Stimulated activated CD8-positive, alpha-beta memory T cell treated with anti-CD3 and anti-CD28 coated beads, Interleukin-4, amount 100 ng/mL, for 48 hours (primary cell): ENCODE measurements around the gene GAA.
"Not testable (repeated sequence)": the region's sequence is repeated elsewhere in the genome, so short reads cannot be mapped to it uniquely, and the experiment has no call there.

Source experiments
- DNase-seq: peaks from one replicate; pipeline ENCODE4 v3.0.0-alpha.2; 2020

GAA gene

DNA sequence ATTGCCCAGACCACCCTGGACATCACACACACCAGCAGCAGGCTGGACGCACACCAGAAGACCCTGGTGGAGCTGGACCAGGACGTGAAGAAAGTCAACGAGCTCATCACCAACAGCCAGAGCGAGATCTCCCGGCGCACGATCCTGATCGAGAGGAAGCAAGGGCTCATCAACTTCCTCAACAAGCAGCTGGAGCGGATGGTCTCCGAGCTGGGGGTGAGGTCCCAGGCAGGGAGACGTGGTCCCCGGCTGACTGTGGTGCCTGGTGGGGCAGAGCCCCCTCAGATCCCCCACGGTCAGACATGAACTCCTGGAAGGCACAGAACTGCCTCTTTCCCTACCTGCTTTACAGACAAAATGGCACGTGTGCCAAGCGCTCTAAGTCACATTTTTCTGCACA lies 16.6 kb upstream of the GAA start:
- no peak for DNase-seq

DNA sequence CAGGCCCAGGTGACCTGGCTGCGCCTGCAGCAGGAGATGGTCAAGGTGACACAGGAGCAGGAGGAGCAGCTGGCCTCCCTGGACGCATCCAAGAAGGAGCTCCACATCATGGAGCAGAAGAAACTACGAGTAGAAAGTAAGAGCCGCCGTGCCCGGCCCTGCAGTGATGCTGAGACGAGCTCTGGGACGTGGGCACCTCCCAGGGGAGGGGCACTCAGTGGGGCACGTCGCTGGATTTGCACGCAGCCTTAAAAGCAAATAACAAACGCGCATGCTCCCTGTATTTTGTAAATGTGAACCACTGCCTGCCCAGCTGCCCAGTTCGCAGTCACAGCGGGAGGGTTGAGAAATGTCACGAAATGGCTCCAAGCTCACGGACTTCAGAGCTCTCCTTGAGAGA lies 15.3 kb upstream of the GAA start:
- no peak for DNase-seq

DNA sequence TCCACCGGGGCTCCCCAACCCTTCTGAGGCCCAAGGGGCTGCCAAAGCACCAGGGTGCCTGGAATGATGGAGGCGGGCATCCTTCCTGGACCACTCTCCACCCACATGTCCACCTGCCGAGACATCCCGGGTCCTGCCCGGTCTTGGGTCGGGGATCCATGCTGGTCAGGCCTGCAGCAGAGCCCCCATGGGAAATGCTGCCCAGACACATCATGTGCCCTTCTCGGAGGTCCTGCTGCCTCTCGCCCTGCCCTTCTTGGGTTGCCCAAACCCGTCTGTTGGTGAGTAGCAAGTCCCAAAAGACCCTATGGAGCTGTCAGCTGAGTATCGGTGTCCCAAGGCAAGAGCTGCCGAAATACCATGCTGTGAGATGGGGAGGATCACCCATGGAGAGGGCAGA lies 14.8 kb upstream of the GAA start:
- no peak for DNase-seq

DNA sequence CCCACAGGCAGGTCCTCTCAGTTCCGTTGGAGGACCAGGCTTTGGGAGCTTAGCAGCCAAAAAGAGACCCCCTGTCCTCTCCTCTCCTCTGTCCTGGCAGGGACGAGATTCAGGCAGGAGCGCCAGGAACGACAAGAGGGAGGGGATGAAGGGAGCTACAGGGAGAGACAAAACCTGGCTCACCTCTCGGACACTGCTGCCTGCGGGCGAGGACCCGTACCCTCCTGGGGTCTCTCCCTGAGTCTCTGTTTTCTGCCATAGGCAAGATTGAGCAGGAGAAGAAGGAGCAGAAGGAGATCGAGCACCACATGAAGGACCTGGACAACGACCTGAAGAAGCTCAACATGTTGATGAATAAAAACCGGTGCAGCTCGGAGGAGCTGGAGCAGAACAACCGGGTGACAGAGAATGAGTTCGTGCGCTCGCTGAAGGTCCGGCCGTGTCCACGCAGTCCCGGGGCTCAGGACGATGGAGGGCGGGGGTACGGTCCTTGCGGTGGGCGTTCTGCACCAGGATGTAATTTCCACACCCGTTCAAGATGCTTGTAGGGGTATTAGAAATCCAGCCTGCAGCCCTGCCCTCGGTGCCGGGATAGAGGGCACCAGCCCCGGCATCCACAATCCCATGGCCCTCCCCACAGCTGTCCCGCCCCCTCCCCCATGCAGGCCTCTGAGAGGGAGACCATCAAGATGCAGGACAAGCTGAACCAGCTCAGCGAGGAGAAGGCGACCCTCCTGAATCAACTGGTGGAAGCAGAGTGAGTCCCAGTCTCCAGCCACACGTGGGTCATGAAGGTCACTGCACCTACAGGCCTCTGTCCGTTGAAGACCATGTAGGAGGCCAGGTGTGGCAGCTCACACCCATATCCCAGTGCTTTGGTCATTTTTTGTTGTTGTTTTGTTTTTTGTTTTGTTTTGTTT lies 13.8 kb upstream of the GAA start:
- no peak for DNase-seq

DNA sequence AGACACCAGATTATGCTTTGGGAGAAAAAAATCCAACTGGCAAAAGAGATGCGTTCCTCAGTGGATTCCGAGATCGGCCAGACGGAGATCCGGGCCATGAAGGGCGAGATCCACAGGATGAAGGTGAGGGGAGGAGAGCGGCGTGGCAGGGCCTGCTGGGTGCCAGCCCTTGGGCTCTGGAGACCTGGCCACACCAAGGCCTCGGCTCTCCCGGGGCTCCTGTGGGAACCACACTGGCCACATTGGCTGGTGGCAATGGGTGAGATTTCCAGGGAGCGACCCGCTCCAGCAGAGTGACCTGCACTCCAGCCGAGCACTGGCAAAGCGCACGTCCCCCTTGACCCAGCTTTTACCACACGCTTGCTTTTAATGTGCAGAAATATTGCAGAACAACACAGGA lies 11.6 kb upstream of the GAA start:
- DNase-seq: no peak

DNA sequence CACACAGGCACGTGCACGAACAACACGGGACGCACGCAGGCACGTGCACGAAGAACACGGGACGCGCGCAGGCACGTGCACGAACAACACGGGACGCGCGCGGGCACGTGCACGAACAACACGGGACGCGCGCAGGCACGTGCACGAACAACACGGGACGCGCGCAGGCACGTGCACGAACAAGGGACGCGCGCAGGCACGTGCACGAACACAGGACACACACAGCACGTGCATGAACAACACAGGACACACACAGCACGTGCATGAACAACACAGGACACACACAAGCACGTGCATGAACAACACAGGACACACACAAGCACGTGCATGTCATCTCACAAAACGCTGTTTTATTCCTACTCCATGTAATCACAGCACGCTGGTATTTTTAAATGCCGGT lies 11.2 kb upstream of the GAA start:
- DNase-seq: not testable (repeated sequence)

DNA sequence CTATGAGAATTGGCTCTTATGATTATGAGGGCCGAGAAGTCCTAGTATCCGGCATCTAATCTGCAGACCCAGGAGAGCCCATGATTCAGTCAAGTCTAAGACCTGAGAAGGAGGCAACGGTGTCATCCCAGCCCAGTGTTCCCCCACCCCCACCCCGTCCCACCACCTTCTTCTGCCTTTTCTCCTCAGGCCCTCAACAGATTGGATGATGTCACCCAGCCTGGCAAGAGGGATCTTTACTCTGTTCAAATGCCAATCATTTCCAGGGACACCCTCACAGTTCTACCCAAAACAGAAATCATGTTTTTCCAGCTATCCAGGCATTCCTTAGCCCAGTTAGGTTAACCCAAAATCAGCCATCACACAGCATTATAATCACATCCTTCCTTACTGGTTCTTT lies 10.0 kb upstream of the GAA start:
- no peak for DNase-seq

DNA sequence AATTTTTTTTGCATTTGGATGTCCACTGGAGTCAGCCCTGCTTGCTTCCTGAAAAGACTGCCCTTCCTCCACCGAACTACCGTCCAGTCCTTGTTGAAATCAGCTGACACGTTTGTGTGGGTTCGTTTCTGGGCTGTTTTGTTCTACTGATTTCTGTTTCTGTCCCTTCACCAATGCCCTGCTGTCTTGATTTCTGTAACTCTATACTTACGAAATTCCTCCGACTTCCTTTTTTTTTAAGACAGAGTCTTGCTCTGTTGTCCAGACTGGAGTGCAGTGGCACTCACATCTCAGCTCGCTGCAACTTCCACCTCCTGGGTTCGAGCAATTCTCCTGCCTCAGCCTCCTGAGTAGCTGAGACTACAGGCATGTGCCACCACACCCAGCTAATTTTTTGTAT lies 8.4 kb upstream of the GAA start:
- no peak for DNase-seq

DNA sequence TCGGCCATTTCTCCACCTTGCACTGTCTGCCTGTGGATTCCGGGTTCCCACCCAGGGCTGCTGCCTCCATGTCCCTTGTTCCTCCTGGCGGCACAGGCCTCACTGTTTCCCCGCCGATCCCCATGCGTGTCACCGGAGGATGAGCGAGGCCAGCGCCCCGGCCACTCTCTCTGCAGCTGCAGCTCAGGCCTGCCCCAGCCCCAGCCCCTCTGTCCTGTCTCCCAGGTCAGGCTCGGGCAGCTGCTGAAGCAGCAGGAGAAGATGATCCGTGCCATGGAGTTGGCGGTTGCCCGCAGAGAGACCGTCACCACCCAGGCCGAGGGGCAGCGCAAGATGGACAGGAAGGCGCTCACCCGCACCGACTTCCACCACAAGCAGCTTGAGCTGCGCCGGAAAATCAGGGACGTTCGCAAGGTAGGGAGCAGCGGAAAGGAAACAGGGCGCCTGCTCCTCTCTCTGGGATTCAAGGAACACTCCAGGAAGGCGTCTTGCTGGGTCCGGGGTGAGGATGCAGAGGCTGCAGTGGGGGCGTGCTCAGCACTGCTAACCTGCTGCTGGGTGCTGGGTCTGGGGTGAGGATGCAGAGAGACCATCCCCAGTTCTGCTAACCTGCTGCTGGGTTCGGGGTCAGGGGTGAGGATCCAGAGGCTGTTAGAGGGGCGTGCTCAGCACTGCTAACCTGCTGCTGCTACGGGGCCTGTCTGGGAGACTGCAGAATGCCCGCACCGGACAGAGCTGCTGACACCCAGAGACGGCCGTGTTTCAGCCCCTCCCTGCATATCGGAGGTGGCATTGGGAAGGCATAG lies 6.1 kb upstream of the GAA start:
- DNase-seq: no peak

DNA sequence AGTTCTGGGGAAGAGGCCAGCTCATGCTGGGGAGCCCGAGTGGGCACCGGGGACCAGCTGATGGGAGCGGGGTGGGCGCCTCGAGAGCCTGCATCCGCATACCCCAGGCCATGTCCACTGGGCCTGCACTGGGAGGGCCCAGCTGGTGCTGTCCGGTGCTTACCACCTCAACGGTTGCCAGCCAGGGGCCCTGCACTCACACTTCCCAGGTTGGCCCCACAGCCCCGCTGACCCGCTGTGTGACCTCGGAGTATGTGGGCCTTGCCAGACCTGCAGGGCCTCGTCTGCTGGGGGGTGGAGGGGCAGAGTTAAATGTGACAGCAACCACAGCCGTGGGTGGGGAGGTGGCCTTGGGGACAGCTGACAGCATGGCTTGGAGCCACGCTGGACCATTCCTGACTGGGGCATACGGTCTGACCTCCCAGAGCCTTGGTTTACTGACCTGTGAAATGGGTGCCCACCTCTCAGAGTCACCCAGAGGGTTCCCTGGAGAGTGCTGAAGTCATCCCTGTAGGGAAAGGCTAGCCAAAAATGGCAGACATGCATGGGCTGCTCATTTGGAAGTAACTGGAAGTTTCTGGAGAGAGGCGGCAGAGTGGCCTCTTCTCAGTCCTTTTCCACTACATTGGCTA lies 5.4 kb upstream of the GAA start:
- DNase-seq: no peak

DNA sequence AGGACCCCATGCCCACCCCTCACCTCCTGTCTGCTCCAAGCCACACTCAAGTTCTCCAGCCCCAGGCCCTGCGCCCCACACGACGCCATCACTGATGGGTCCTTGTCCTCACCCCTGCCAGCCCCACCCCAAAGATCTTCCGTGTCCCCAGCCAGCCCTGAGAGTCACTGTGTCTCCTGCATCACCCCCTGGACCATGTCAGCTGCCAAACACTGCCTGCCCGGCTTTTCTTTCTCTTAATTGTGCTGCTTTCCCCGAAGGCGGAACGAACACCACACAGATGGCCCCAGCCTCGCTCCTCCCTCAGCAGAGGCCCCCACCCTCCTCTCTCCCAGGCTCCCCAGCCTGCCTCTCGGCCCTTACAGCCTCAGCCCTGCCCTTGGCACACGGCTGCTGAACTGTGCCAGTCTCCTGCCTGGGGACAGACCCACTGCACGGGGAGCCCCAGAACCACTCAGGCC lies 4.8 kb upstream of the GAA start:
- no peak for DNase-seq

DNA sequence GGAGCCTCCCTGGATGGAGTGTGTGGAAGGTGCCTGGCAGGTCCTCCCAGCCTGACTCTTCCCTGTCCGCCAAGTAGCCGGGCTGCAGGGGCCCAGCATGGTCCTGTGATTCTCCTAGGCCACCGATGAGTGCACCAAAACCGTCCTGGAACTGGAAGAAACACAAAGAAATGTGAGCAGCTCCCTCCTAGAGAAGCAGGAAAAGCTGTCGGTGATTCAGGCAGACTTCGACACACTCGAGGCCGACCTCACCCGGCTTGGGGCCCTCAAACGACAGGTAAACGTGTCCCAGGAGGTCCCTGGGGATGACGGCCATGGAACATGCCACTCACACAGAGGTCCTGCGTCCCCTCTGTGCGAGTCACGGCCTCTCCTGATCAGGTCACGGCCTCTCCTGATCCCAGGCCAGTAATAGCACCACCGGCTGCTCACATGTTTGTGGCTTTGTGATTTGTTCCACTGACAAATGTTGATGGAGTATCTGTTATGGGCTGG lies 4.2 kb upstream of the GAA start:
- no peak for DNase-seq

DNA sequence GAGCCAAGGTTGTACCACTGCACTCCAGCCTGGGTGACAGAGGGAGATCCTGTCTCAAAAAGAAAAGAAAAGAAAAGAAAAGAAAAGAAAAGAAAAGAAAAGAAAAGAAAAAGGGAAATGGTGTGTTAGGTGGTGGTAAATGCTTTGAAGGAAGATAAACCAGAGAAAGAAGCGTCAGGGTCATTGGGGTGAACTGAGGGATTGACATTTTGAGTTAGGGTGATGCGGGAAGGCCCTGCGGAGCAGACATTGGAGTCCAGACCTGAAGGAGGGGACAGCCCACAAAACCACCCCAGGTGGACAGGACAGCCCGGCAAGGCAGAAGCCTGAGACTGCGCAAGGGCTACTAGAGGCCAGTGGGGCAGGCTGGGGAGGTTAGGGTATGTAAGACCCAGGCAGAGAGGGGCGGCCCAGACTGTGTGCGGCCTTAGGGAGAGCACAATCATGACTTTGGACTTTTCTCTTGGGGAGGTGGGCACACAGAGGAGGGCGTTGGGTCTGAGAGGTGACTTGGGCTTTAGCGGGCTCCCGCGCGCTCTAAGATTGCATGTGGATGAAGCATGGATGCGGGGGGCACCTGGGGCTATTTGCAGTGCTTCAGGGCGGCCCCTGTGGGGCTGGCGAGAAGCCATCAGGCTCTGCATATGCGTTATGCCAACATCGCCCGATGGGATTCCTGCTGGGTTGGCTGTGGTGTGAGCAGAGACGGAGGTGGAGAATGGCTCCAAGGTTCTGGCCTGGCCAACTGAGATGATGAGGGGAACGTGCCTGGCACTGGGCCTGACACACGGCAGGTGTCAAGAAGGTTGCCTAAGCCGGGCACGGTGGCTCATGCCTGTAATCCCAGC lies 3.3 kb upstream of the GAA start:
- DNase-seq: no peak

DNA sequence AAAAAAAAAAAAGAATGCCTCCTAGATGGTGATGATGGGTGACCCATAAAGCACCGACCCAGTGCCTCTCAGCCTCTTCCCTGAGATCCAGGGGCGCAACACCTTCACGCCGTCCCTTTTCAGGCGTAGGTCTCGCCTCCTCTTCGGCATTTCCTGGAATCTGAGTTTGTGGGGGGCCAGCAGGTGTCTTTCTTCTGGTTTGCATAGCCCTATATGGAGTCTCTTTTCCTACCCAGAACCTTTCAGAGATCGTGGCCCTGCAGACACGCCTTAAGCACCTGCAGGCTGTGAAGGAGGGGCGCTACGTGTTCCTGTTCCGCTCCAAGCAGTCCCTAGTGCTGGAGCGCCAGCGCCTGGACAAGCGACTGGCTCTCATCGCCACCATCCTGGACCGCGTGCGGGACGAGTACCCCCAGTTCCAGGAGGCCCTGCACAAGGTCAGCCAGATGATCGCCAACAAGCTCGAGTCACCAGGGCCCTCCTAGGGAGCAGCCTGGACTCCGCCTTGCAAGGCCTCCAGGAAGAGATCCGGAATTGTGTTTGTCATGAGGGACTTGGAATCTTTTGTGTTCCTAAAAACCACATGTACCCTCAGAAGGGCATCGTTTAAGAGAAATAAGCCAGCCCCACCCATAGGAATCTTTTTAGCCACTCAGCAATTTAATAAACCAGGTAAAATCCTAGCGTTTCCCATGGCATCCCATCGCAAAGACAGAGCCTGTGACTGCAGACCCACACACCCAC lies 1.9 kb upstream of the GAA start:
- DNase-seq: no peak

DNA sequence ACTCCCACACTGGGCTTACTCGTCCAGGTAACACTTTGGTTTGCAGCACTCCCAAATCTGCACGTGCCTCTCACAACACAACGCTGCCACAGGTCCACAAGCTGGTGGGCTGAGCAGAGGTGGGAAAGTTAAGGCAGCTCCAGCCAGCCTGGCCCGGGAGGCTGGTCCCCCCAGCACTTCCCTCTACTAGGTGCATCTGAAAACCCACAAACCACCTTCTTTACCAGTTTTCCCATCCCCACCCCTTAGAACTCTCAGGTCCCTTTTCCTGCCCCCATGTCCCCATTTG lies 1.4 kb upstream of the GAA start:
- DNase-seq: no peak

DNA sequence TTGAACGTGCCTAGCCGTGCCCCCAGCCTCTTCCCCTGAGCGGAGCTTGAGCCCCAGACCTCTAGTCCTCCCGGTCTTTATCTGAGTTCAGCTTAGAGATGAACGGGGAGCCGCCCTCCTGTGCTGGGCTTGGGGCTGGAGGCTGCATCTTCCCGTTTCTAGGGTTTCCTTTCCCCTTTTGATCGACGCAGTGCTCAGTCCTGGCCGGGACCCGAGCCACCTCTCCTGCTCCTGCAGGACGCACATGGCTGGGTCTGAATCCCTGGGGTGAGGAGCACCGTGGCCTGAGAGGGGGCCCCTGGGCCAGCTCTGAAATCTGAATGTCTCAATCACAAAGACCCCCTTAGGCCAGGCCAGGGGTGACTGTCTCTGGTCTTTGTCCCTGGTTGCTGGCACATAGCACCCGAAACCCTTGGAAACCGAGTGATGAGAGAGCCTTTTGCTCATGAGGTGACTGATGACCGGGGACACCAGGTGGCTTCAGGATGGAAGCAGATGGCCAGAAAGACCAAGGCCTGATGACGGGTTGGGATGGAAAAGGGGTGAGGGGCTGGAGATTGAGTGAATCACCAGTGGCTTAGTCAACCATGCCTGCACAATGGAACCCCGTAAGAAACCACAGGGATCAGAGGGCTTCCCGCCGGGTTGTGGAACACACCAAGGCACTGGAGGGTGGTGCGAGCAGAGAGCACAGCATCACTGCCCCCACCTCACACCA lies 724 bp downstream of the GAA start:
- no peak for DNase-seq

DNA sequence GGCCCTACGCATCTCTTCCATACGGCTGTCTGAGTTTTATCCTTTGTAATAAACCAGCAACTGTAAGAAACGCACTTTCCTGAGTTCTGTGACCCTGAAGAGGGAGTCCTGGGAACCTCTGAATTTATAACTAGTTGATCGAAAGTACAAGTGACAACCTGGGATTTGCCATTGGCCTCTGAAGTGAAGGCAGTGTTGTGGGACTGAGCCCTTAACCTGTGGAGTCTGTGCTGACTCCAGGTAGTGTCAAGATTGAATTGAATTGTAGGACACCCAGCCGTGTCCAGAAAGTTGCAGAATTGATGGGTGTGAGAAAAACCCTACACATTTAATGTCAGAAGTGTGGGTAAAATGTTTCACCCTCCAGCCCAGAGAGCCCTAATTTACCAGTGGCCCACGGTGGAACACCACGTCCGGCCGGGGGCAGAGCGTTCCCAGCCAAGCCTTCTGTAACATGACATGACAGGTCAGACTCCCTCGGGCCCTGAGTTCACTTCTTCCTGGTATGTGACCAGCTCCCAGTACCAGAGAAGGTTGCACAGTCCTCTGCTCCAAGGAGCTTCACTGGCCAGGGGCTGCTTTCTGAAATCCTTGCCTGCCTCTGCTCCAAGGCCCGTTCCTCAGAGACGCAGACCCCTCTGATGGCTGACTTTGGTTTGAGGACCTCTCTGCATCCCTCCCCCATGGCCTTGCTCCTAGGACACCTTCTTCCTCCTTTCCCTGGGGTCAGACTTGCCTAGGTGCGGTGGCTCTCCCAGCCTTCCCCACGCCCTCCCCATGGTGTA lies 1.5 kb downstream of the GAA start:
- DNase-seq: no peak

DNA sequence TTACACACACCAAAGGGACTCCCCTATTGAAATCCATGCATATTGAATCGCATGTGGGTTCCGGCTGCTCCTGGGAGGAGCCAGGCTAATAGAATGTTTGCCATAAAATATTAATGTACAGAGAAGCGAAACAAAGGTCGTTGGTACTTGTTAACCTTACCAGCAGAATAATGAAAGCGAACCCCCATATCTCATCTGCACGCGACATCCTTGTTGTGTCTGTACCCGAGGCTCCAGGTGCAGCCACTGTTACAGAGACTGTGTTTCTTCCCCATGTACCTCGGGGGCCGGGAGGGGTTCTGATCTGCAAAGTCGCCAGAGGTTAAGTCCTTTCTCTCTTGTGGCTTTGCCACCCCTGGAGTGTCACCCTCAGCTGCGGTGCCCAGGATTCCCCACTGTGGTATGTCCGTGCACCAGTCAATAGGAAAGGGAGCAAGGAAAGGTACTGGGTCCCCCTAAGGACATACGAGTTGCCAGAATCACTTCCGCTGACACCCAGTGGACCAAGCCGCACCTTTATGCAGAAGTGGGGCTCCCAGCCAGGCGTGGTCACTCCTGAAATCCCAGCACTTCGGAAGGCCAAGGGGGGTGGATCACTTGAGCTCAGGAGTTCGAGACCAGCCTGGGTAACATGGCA lies 2.2 kb downstream of the GAA start:
- DNase-seq: no peak

DNA sequence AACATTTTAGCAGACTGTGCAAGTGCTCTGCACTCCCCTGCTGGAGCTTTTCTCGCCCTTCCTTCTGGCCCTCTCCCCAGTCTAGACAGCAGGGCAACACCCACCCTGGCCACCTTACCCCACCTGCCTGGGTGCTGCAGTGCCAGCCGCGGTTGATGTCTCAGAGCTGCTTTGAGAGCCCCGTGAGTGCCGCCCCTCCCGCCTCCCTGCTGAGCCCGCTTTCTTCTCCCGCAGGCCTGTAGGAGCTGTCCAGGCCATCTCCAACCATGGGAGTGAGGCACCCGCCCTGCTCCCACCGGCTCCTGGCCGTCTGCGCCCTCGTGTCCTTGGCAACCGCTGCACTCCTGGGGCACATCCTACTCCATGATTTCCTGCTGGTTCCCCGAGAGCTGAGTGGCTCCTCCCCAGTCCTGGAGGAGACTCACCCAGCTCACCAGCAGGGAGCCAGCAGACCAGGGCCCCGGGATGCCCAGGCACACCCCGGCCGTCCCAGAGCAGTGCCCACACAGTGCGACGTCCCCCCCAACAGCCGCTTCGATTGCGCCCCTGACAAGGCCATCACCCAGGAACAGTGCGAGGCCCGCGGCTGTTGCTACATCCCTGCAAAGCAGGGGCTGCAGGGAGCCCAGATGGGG lies 3.1 kb downstream of the GAA start:
- no peak for DNase-seq
